HEK293 (cell line): ENCODE data around the gene CCDC186.

ENCODE experiments used
- FEZF1 ChIP-seq: fragments of 450-650 bp; formaldehyde crosslinking; IDR thresholded peaks from 2 replicates; pipeline ENCODE4 v1.5.1; 2016; ENCODE audit warnings: missing biosample characterization, missing genetic modification characterization
- RBAK ChIP-seq: fragments of 450-650 bp; formaldehyde crosslinking; IDR thresholded peaks from 2 replicates; pipeline ENCODE4 v1.5.1; 2016; ENCODE audit warnings: missing biosample characterization, missing genetic modification characterization
- TCF7L2 ChIP-seq: IDR thresholded peaks from 2 replicates; pipeline ENCODE4 v1.6.1; 2011; ENCODE audit warnings: low read depth, mild to moderate bottlenecking, inconsistent platforms, low read length, moderate library complexity, borderline replicate concordance
- TRIM28 ChIP-seq: IDR thresholded peaks from 2 replicates; pipeline ENCODE4 v1.6.1; 2011; ENCODE audit warnings: low read length, control low read depth, borderline replicate concordance
- ZFP37 ChIP-seq: fragments of 450-650 bp; formaldehyde crosslinking; IDR thresholded peaks from 2 replicates; pipeline ENCODE4 v1.5.1; 2016; ENCODE audit warnings: missing biosample characterization, missing genetic modification characterization
- ZNF175 ChIP-seq: fragments of 450-650 bp; formaldehyde crosslinking; IDR thresholded peaks from 2 replicates; pipeline ENCODE4 v1.5.1; 2016; ENCODE audit warnings: missing biosample characterization, missing genetic modification characterization
- ZNF184 ChIP-seq: fragments of 450-650 bp; IDR thresholded peaks from 2 replicates; pipeline ENCODE4 v1.5.1; 2018; ENCODE audit warnings: missing biosample characterization, mild to moderate bottlenecking, missing genetic modification characterization
- ZNF433 ChIP-seq: fragments of 450-650 bp; formaldehyde crosslinking; IDR thresholded peaks from 2 replicates; pipeline ENCODE4 v1.5.1; 2016; ENCODE audit warnings: missing biosample characterization, missing genetic modification characterization, low read depth
- ZNF529 ChIP-seq: fragments of 450-650 bp; formaldehyde crosslinking; IDR thresholded peaks from 2 replicates; pipeline ENCODE4 v1.5.1; 2017; ENCODE audit warnings: missing genetic modification characterization, missing biosample characterization; ENCODE audit not compliant: insufficient replicate concordance
- ZNF571 ChIP-seq: fragments of 450-650 bp; formaldehyde crosslinking; IDR thresholded peaks from 2 replicates; pipeline ENCODE4 v1.5.0; 2017; ENCODE audit warnings: missing biosample characterization, missing genetic modification characterization
- ZNF791 ChIP-seq: fragments of 450-650 bp; formaldehyde crosslinking; IDR thresholded peaks from 2 replicates; pipeline ENCODE4 v1.5.1; 2016; ENCODE audit warnings: missing biosample characterization, missing genetic modification characterization
- TF ChIP-seq, protein P1 (sequence below): fragments of 450-650 bp; formaldehyde crosslinking; IDR thresholded peaks from 2 replicates; pipeline ENCODE4 v1.5.1; 2016; ENCODE audit warnings: missing biosample characterization, missing genetic modification characterization
- TF ChIP-seq, protein P2 (sequence below): fragments of 450-650 bp; formaldehyde crosslinking; IDR thresholded peaks from 2 replicates; pipeline ENCODE4 v1.5.1; 2016; ENCODE audit warnings: missing biosample characterization, missing genetic modification characterization
- TF ChIP-seq, protein P3 (sequence below): fragments of 450-650 bp; formaldehyde crosslinking; IDR thresholded peaks from 2 replicates; pipeline ENCODE4 v1.5.1; 2017; ENCODE audit warnings: missing biosample characterization, missing genetic modification characterization

DNA sequence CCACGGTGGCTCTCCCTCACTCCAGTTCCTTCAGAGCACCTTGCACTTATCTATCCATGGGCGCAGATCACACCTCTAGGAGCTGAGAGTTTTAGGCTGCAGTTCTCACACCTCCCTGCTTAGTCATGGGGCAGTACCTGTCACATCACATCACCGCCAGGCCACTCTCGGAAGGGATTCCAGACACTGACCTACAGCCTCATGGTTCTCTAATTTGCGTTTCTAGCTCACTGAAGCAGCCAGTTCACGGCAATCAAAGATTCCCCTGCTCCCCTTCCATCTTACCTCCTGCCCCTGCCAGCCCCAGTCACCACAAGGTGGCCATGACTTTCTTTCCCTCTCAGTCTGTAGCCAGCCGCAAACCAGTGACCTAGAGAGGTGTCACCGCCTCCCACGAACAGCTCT lies 96.2 kb downstream of the CCDC186 start:
- TF ChIP-seq, protein P1, sequence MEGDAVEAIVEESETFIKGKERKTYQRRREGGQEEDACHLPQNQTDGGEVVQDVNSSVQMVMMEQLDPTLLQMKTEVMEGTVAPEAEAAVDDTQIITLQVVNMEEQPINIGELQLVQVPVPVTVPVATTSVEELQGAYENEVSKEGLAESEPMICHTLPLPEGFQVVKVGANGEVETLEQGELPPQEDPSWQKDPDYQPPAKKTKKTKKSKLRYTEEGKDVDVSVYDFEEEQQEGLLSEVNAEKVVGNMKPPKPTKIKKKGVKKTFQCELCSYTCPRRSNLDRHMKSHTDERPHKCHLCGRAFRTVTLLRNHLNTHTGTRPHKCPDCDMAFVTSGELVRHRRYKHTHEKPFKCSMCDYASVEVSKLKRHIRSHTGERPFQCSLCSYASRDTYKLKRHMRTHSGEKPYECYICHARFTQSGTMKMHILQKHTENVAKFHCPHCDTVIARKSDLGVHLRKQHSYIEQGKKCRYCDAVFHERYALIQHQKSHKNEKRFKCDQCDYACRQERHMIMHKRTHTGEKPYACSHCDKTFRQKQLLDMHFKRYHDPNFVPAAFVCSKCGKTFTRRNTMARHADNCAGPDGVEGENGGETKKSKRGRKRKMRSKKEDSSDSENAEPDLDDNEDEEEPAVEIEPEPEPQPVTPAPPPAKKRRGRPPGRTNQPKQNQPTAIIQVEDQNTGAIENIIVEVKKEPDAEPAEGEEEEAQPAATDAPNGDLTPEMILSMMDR (tag by site-specific recombination), result no peak
- no peak for TF ChIP-seq ZNF571 (tag by site-specific recombination)
- TF ChIP-seq ZNF175, result no peak
- no peak for TF ChIP-seq TRIM28
- TF ChIP-seq FEZF1, result no peak
- TF ChIP-seq ZFP37, result no peak
- no peak for TF ChIP-seq ZNF433
- no peak for TF ChIP-seq ZNF529
- no peak for TF ChIP-seq TCF7L2
- no peak for TF ChIP-seq ZNF791 (tag by site-specific recombination)
- TF ChIP-seq, protein P2, sequence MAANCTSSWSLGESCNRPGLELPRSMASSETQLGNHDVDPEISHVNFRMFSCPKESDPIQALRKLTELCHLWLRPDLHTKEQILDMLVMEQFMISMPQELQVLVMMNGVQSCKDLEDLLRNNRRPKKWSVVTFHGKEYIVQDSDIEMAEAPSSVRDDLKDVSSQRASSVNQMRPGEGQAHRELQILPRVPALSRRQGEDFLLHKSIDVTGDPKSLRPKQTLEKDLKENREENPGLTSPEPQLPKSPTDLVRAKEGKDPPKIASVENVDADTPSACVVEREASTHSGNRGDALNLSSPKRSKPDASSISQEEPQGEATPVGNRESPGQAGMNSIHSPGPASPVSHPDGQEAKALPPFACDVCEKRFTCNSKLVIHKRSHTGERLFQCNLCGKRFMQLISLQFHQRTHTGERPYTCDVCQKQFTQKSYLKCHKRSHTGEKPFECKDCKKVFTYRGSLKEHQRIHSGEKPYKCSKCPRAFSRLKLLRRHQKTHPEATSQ (tag by site-specific recombination), result no peak
- no peak for TF ChIP-seq ZNF184
- TF ChIP-seq, protein P3, sequence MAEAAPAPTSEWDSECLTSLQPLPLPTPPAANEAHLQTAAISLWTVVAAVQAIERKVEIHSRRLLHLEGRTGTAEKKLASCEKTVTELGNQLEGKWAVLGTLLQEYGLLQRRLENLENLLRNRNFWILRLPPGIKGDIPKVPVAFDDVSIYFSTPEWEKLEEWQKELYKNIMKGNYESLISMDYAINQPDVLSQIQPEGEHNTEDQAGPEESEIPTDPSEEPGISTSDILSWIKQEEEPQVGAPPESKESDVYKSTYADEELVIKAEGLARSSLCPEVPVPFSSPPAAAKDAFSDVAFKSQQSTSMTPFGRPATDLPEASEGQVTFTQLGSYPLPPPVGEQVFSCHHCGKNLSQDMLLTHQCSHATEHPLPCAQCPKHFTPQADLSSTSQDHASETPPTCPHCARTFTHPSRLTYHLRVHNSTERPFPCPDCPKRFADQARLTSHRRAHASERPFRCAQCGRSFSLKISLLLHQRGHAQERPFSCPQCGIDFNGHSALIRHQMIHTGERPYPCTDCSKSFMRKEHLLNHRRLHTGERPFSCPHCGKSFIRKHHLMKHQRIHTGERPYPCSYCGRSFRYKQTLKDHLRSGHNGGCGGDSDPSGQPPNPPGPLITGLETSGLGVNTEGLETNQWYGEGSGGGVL (tag by site-specific recombination), result no peak
- TF ChIP-seq RBAK (tag by site-specific recombination), result no peak
